Fibroblast of villous mesenchyme (primary cell): Measurements from ENCODE around the gene MIPEP. TPM values are rescaled to one million over a fixed set of nuclear protein-coding genes. Genes with fewer than 3 reads are reported as not detected.
"Not testable (repeated sequence)": the region's sequence is repeated elsewhere in the genome, so short reads cannot be mapped to it uniquely, and the experiment has no call there.

Source experiments
- DNase-seq: peaks from one replicate; pipeline ENCODE4 v3.0.0-alpha.2; 2010; ENCODE audit warnings: low read depth
- H3K4me3 ChIP-seq: 2 replicates; pipeline ENCODE4 v1.5.1; 2011; ENCODE audit warnings: low read depth, mild to moderate bottlenecking, low read length
- total RNA-seq: library from RNA; depleted of rRNA; stranded (reverse); fragments of >200 nt; gene quantifications from 2 replicates; pipeline ENCODE4 v1.2.3, GENCODE V29; 2012
- TF ChIP-seq, protein P1 (sequence below): IDR thresholded peaks from 2 replicates; pipeline ENCODE4 v1.5.1; 2012; ENCODE audit warnings: low read depth, mild to moderate bottlenecking, low read length; ENCODE audit not compliant: insufficient read depth

MIPEP gene
- total RNA-seq, 1 donor = 38.9 TPM

DNA sequence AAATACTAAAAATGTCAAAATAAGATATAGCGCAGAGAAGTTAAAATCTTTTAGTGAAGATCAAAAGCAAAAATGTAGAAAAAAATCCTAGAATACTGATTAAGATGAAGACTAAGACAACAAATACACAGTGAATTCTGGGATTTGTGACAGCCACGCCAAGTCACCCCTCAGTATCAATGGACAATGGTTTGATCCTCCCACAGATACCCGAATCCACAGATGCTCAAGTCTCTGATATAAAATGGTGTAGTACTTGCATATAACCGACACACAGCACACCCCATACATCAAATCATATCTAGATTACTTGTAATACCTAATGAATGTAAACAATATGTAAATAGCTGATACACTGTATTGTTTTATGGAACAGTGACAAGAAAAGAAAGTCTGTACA lies 5.9 kb downstream of the MIPEP start:
- H3K4me3 ChIP-seq = no peak overlapping the region
- TF ChIP-seq, protein P1, sequence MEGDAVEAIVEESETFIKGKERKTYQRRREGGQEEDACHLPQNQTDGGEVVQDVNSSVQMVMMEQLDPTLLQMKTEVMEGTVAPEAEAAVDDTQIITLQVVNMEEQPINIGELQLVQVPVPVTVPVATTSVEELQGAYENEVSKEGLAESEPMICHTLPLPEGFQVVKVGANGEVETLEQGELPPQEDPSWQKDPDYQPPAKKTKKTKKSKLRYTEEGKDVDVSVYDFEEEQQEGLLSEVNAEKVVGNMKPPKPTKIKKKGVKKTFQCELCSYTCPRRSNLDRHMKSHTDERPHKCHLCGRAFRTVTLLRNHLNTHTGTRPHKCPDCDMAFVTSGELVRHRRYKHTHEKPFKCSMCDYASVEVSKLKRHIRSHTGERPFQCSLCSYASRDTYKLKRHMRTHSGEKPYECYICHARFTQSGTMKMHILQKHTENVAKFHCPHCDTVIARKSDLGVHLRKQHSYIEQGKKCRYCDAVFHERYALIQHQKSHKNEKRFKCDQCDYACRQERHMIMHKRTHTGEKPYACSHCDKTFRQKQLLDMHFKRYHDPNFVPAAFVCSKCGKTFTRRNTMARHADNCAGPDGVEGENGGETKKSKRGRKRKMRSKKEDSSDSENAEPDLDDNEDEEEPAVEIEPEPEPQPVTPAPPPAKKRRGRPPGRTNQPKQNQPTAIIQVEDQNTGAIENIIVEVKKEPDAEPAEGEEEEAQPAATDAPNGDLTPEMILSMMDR = no peak
- no peak for DNase-seq

DNA sequence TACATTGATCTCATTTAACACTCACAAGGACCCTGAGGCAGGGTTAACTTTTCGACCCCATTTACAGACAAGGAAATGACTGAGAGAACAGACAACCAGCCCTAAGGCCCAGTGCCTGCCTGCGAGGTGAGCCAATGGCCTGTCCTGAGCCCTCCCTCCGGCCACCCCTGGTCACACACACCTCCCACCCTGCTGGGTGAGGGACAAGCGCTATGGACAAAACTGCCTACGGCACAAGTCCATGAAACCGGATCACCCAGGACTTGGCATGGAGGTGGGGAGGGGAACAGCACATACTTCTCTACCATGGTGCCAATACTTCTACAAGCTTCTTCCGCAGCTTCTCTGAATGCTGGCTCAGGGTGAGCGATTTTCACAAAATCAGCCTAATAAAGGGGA lies 7.8 kb downstream of the MIPEP start:
- H3K4me3 ChIP-seq, DNase-seq: not testable (repeated sequence)

DNA sequence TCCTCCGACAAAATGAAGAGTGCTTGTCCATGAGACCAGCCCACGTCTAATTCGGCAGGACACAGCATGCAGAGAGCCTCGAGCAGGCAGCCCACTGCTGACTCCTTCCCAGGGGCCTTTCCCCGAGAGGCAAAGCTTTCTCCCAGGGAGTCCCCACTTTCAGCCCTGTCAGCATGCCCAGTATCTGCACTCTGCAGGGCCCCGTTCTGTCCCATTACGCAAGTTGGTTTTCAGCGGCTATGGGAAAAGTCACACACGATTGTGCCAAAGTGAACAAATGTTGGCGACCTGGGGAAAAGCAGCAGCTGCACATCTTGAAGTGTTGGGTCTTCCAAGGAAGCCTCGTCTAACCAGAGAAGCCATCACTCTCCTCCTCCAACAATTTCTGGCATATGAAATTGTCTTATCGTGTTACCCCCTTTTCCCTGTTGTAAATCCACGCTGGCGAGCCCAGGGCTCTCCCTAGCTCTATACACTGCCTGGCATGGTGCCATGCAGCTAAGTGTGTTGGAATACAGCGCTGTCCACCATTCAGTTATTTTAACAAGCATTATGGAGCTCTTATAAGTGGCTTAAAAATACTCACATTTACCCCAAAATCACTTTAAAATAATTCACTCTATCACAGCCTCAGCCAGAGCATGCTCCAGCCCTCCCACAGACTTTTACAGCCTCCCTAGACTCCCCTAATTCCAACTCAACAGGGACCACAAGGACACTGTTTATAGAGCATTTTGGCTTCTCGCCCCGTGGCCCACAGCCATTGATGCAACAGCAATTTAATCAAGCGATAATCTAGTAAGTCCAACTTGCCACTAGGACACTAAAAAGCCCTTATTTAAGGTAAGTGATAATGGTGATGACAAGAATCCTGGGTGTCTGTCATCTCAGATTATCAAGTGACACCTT lies 8.5 kb downstream of the MIPEP start:
- not testable (repeated sequence) for DNase-seq, H3K4me3 ChIP-seq

DNA sequence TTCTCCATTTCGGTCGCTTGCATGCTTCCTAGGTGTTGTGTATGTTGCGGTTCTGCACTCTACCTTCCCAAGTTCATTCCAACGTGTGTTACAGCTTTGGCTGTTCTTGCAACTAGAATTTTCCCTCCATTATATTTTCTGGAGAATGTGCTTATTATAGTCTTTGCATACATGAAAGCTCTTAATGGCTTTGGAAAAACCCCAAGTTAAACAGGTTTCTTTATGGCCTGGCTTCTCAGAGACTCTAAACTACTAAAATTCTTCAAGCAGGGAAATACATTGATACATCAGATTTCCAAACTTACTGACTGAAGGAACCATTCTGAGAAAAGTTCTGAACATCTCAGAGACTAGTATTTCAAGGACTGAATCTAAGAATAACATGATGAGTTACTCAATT lies 11.9 kb downstream of the MIPEP start:
- DNase-seq = no peak
- TF ChIP-seq, protein P1 = no peak
- H3K4me3 ChIP-seq = no peak overlapping the region

GRCh38 chr13:23876265-23876664 lies 12.9 kb downstream of the MIPEP start:
- no peak for DNase-seq
- TF ChIP-seq, protein P1 = peak; percentile 69
- H3K4me3 ChIP-seq = no peak overlapping the region

- peak; percentile 63 for DNase-seq
- TF ChIP-seq, protein P1 = peak; percentile 53
- no peak overlapping the region for H3K4me3 ChIP-seq
Observed at GRCh38 chr13:23871616-23872220, 17.5 kb downstream of the MIPEP start.

- H3K4me3 ChIP-seq = no peak overlapping the region
- DNase-seq = no peak
- TF ChIP-seq, protein P1 = no peak
Observed at GRCh38 chr13:23870356-23871140, 18.7 kb downstream of the MIPEP start.
